Astrocyte (in vitro differentiated cells and primary cell): Measurements from ENCODE around the gene TMEM204. TPM values are rescaled to one million over a fixed set of nuclear protein-coding genes. Genes with fewer than 3 reads are reported as not detected.
A peak's percentile ranks its signal among the peaks of the same experiment; 100 is the strongest.

ENCODE experiments used
- DNase-seq: peaks from one replicate; pipeline ENCODE4 v3.0.0-alpha.2; 2010; ENCODE audit warnings: low read depth
- FAIRE-seq: peaks from 2 replicates; lab custom pipeline; 2011; peaks lifted over from hg19 to GRCh38; lab: Jason Lieb, UNC
- H2AFZ ChIP-seq: 2 replicates; pipeline ENCODE4 v1.6.0; 2012; ENCODE audit warnings: low read depth, low read length, inconsistent platforms
- H3K27ac ChIP-seq: 2 replicates; pipeline ENCODE4 v1.5.1; 2011; ENCODE audit warnings: low read depth, low read length, inconsistent platforms
- H3K27me3 ChIP-seq: 2 replicates; pipeline ENCODE4 v1.6.0; 2011; ENCODE audit warnings: low read length, inconsistent platforms; ENCODE audit not compliant: insufficient read depth
- H3K36me3 ChIP-seq: 2 replicates; pipeline ENCODE4 v1.5.1; 2011; ENCODE audit warnings: low read length, inconsistent platforms; ENCODE audit not compliant: insufficient read depth
- H3K4me1 ChIP-seq: 2 replicates; pipeline ENCODE4 v1.5.1; 2011; ENCODE audit warnings: low read length, inconsistent platforms; ENCODE audit not compliant: insufficient read depth
- H3K4me2 ChIP-seq: 2 replicates; pipeline ENCODE4 v1.6.0; 2012; ENCODE audit warnings: low read length, inconsistent platforms
- H3K4me3 ChIP-seq: 2 replicates; pipeline ENCODE4 v1.5.1; 2011; ENCODE audit warnings: low read depth, mild to moderate bottlenecking, low read length, inconsistent platforms; ENCODE audit not compliant: insufficient read depth
- H3K79me2 ChIP-seq: 2 replicates; pipeline ENCODE4 v1.6.0; 2012; ENCODE audit warnings: mild to moderate bottlenecking, low read length, inconsistent platforms; ENCODE audit not compliant: insufficient read depth
- H3K9ac ChIP-seq: 2 replicates; pipeline ENCODE4 v1.6.0; 2012; ENCODE audit warnings: mild to moderate bottlenecking, low read length, inconsistent platforms
- H3K9me3 ChIP-seq: 2 replicates; pipeline ENCODE4 v1.5.1; 2012; ENCODE audit warnings: low read depth, mild to moderate bottlenecking, low read length, inconsistent platforms; ENCODE audit not compliant: insufficient read depth
- H4K20me1 ChIP-seq: 2 replicates; pipeline ENCODE4 v1.6.0; 2012; ENCODE audit warnings: low read length, inconsistent platforms; ENCODE audit not compliant: insufficient read depth
- H3K27ac Mint-ChIP-seq: one replicate; pipeline ENCODE4 v1.8.0; 2021; ENCODE audit warnings: mild to moderate bottlenecking, mixed read lengths; ENCODE audit not compliant: unreplicated experiment
- H3K27me3 Mint-ChIP-seq: one replicate; pipeline ENCODE4 v1.8.0; 2021; ENCODE audit warnings: low read depth, mixed read lengths; ENCODE audit not compliant: unreplicated experiment
- H3K36me3 Mint-ChIP-seq: one replicate; pipeline ENCODE4 v1.8.0; 2021; ENCODE audit warnings: low read depth, mixed read lengths; ENCODE audit not compliant: unreplicated experiment
- H3K4me1 Mint-ChIP-seq: one replicate; pipeline ENCODE4 v1.8.0; 2021; ENCODE audit warnings: low read depth, mixed read lengths; ENCODE audit not compliant: unreplicated experiment
- H3K4me3 Mint-ChIP-seq: one replicate; pipeline ENCODE4 v1.8.0; 2021; ENCODE audit warnings: mild to moderate bottlenecking, moderate library complexity, mixed read lengths; ENCODE audit not compliant: unreplicated experiment
- H3K9me3 Mint-ChIP-seq: one replicate; pipeline ENCODE4 v1.8.0; 2021; ENCODE audit warnings: mild to moderate bottlenecking, mixed read lengths; ENCODE audit not compliant: unreplicated experiment
- EZH2 ChIP-seq: IDR thresholded peaks from 2 replicates; pipeline ENCODE4 v1.6.1; 2012; ENCODE audit warnings: mild to moderate bottlenecking, low read length, inconsistent platforms; ENCODE audit not compliant: insufficient read depth
- total RNA-seq: library from RNA; stranded (reverse); gene quantifications from 2 replicates; pipeline ENCODE4 v1.2.1, GENCODE V29; 2021
- TF ChIP-seq, protein P1 (sequence below): IDR thresholded peaks from 2 replicates; pipeline ENCODE4 v1.5.1; 2011; ENCODE audit warnings: low read depth, mild to moderate bottlenecking, inconsistent platforms, low read length, moderate library complexity; ENCODE audit not compliant: insufficient read depth

Gene TMEM204
- total RNA-seq, 1 donor from 2014 or later = not detected

DNA sequence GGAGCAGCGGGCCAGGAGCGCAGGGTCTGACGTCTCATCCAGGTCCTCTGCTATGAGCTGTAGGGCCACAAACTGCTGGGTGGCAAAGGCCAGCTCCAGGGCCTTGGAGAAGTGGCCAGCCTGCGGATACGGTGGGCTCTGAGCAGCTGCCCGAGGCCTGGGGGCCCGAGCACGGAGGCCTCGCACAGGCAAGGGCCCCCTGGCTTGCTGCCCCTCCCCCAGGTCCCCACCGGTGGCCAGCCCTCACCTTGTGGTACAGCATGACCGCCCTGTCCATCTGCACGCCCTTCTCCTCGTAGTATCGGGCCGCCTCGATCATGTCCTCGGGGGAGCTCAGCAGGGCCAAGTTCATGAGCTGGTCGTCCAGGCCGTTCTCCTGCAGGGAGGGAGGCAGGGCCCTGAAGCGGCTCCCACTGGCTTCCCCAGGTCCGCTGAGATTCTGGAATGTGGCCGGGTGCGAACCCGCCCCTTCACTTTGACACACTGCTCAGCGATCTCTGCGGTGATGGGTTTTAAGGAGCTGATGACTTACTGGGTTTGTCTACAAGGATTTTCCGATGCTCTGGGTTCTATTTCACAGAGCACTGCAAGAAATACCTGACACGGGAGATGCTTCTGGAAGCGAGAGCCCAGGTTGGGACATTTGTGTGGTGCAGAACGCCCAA lies 9.8 kb upstream of the TMEM204 start:
- H3K4me3 Mint-ChIP-seq = peak overlapping the region; percentile 27
- H3K4me1 Mint-ChIP-seq = peaks cover 2% of the 10 kb centered on the region
- H3K36me3 Mint-ChIP-seq = peaks cover 9% of the 10 kb centered on the region
- no peaks in the 10 kb centered on the region for H3K36me3 ChIP-seq
- no peaks in the 10 kb centered on the region for H3K9me3 ChIP-seq
- H3K9me3 Mint-ChIP-seq = no peaks in the 10 kb centered on the region
- H3K27ac ChIP-seq = no peak overlapping the region
- no peak overlapping the region for H3K9ac ChIP-seq
- FAIRE-seq (no peak), DNase-seq (no peak)
- H3K27ac Mint-ChIP-seq = no peak overlapping the region
- no peak overlapping the region for H2AFZ ChIP-seq
- no peak overlapping the region for H3K4me2 ChIP-seq
- no peaks in the 10 kb centered on the region for H3K27me3 ChIP-seq
- no peak overlapping the region for H3K4me3 ChIP-seq
- no peaks in the 10 kb centered on the region for H4K20me1 ChIP-seq
- H3K4me1 ChIP-seq = no peaks in the 10 kb centered on the region
- TF ChIP-seq EZH2 = no peak
- TF ChIP-seq, protein P1, sequence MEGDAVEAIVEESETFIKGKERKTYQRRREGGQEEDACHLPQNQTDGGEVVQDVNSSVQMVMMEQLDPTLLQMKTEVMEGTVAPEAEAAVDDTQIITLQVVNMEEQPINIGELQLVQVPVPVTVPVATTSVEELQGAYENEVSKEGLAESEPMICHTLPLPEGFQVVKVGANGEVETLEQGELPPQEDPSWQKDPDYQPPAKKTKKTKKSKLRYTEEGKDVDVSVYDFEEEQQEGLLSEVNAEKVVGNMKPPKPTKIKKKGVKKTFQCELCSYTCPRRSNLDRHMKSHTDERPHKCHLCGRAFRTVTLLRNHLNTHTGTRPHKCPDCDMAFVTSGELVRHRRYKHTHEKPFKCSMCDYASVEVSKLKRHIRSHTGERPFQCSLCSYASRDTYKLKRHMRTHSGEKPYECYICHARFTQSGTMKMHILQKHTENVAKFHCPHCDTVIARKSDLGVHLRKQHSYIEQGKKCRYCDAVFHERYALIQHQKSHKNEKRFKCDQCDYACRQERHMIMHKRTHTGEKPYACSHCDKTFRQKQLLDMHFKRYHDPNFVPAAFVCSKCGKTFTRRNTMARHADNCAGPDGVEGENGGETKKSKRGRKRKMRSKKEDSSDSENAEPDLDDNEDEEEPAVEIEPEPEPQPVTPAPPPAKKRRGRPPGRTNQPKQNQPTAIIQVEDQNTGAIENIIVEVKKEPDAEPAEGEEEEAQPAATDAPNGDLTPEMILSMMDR = no peak
- H3K27me3 Mint-ChIP-seq = no peaks in the 10 kb centered on the region
- no peaks in the 10 kb centered on the region for H3K79me2 ChIP-seq

DNA sequence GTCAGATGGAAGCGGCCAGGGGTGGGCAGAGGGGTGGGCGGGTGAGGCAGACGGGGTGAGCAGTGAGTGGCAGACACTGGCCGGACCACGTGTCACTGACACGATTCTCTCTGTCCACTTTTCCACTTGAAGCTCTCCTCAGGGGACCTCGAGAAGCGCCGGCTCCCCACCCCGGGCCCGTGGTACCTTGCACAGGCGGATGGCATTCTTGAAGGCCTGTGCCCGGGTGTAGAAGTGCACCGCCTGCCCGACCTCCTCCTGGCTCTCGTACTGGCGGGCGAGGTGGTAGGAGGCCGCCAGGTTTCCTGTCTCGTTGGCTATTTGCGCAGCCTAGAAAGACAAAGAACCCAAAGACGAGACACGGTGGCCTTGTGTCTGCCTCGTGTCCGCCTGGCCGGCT lies 9.1 kb upstream of the TMEM204 start:
- Mint-ChIP-seq H3K9me3 (no peaks in the 10 kb centered on the region), H3K27ac (no peak overlapping the region), H3K4me3 (no peak overlapping the region), H3K36me3 (peaks cover 5% of the 10 kb centered on the region), H3K27me3 (no peaks in the 10 kb centered on the region), H3K4me1 (peaks cover 2% of the 10 kb centered on the region)
- Histone ChIP-seq H3K4me1 (no peaks in the 10 kb centered on the region), H2AFZ (no peak overlapping the region), H3K4me2 (no peak overlapping the region), H3K79me2 (no peaks in the 10 kb centered on the region), H3K9me3 (no peaks in the 10 kb centered on the region), H3K27ac (no peak overlapping the region), H3K9ac (no peak overlapping the region), H4K20me1 (no peaks in the 10 kb centered on the region), H3K4me3 (no peak overlapping the region), H3K27me3 (no peaks in the 10 kb centered on the region), H3K36me3 (no peaks in the 10 kb centered on the region)
- DNase-seq (no peak), FAIRE-seq (no peak)
- no peak for TF ChIP-seq EZH2
- TF ChIP-seq, protein P1 = no peak

DNA sequence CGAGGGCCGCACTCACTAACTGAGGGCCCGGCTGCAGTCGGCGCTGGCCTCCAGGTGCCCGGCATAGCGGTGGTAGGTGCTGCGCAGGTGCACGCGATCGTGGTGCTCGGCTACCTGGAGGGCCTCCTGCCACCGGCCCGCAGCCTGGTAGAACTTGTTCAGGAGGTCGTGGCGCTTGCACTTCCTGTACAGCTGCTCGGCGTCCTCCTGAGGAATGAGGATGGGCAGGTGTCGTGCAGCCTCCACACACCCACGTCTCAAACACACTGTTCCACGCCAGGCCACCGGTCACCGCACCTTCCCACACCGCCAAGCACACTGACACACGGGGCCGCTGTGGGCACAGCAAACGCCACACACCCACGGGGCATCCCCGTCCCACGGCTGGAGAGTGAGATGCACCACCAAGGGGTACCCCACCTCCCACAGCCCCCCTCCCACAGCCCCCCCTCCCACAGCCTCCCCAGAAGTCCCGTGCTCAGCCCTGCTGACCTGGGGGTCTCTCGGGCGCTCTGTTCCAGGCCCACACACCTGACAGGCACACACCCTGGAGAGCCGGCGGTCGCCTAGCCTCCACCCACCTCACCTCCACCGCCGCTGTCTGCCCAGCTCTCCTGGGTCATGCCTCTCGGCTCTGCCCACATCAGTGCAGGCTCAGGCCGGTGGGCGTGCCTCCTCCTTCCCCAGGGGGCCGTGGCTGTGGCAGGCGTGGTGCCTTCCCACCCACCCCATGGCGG lies 7.4 kb upstream of the TMEM204 start:
- TF ChIP-seq, protein P1 = no peak
- TF ChIP-seq EZH2 = no peak
- H2AFZ ChIP-seq = no peak overlapping the region
- Mint-ChIP-seq H3K27me3 (no peaks in the 10 kb centered on the region), H3K4me1 (peaks cover 2% of the 10 kb centered on the region), H3K4me3 (no peak overlapping the region), H3K27ac (no peak overlapping the region), H3K36me3 (peaks cover 4% of the 10 kb centered on the region), H3K9me3 (no peaks in the 10 kb centered on the region)
- H3K27ac ChIP-seq = no peak overlapping the region
- H4K20me1 ChIP-seq = no peaks in the 10 kb centered on the region
- FAIRE-seq = no peak
- no peaks in the 10 kb centered on the region for H3K27me3 ChIP-seq
- no peaks in the 10 kb centered on the region for H3K4me1 ChIP-seq
- no peak overlapping the region for H3K9ac ChIP-seq
- H3K36me3 ChIP-seq = no peaks in the 10 kb centered on the region
- no peaks in the 10 kb centered on the region for H3K9me3 ChIP-seq
- no peaks in the 10 kb centered on the region for H3K79me2 ChIP-seq
- no peak for DNase-seq
- no peak overlapping the region for H3K4me2 ChIP-seq
- H3K4me3 ChIP-seq = no peak overlapping the region
